HepG2 (cell line): ENCODE data around the gene GLTPD2. TPM values are rescaled to one million over a fixed set of nuclear protein-coding genes. Genes with fewer than 3 reads are reported as not detected.

Experiments used
- CEBPB ChIP-seq: IDR thresholded peaks from 2 replicates; pipeline ENCODE4 v1.6.1; 2011; ENCODE audit warnings: low read depth, low read length, improper control_type of control experiment, borderline replicate concordance
- HBP1 ChIP-seq: IDR thresholded peaks from 2 replicates; pipeline ENCODE4 v1.6.1; 2016; ENCODE audit warnings: low read depth, control low read depth
- HHEX ChIP-seq: IDR thresholded peaks from 2 replicates; pipeline ENCODE4 v1.6.1; 2016; ENCODE audit warnings: control low read depth
- HNRNPH1 ChIP-seq: fragments of 200-400 bp; formaldehyde crosslinking; optimal IDR thresholded peaks from 2 replicates; pipeline ENCODE3; 2017; ENCODE audit warnings: mild to moderate bottlenecking, low read depth, low read length
- HOXA3 ChIP-seq: sonication (generic); formaldehyde crosslinking; IDR thresholded peaks from 2 replicates; pipeline ENCODE4 v1.5.0; 2020; ENCODE audit warnings: missing genetic modification reagents
- IKZF4 ChIP-seq: sonication (generic); formaldehyde crosslinking; IDR thresholded peaks from 2 replicates; pipeline ENCODE4 v1.5.1; 2020; ENCODE audit warnings: borderline replicate concordance, mild to moderate bottlenecking, low read depth, missing genetic modification reagents; ENCODE audit errors: not compliant biosample characterization
- PHF20 ChIP-seq: sonication (generic); formaldehyde crosslinking; IDR thresholded peaks from 2 replicates; pipeline ENCODE4 v1.5.0; 2020; ENCODE audit warnings: mild to moderate bottlenecking, missing genetic modification reagents
- PRMT3 ChIP-seq: sonication (generic); formaldehyde crosslinking; IDR thresholded peaks from 2 replicates; pipeline ENCODE4 v1.8.1; 2022; ENCODE audit warnings: low read depth, mild to moderate bottlenecking, moderate library complexity, missing genetic modification reagents, borderline replicate concordance
- ZFP62 ChIP-seq: sonication (generic); formaldehyde crosslinking; IDR thresholded peaks from 2 replicates; pipeline ENCODE4 v1.4.0; 2020; ENCODE audit warnings: missing genetic modification reagents
- ZNF501 ChIP-seq: sonication (generic); formaldehyde crosslinking; IDR thresholded peaks from 2 replicates; pipeline ENCODE4 v1.5.1; 2020; ENCODE audit warnings: mild to moderate bottlenecking, moderate library complexity, missing genetic modification reagents
- ZNF547 ChIP-seq: sonication (generic); formaldehyde crosslinking; IDR thresholded peaks from 2 replicates; pipeline ENCODE4 v1.5.1; 2020; ENCODE audit warnings: mild to moderate bottlenecking, missing genetic modification reagents
- ZNF773 ChIP-seq: sonication (generic); formaldehyde crosslinking; IDR thresholded peaks from 2 replicates; pipeline ENCODE4 v1.4.0; 2020; ENCODE audit warnings: missing genetic modification reagents, borderline replicate concordance
- ZZZ3 ChIP-seq: sonication (generic); formaldehyde crosslinking; IDR thresholded peaks from 2 replicates; pipeline ENCODE4 v1.4.0; 2020; ENCODE audit warnings: missing genetic modification reagents, mild to moderate bottlenecking, borderline replicate concordance
- polyA plus RNA-seq, 8 experiments: library from polyadenylated mRNA; depleted of rRNA in 3 of 8; stranded (reverse) in 7 of 8; unstranded in 1 of 8; fragments of >200 nt; fragmentation: Illumina TruSeq in 4 of 8; extraction: Trizol in 4 of 8; gene quantifications; 2 replicates each; pipeline versions ENCODE4 v1.2.1 to v1.2.3, GENCODE V29; 2011 to 2016; ENCODE audit warnings: low read depth in 4 of 8, missing spikeins in 1 of 8, mixed read lengths in 1 of 8; ENCODE audit not compliant: insufficient read depth in 1 of 8
- total RNA-seq, 5 experiments: library from RNA; depleted of rRNA; stranded (reverse); fragments of >200 nt; fragmentation: Illumina TruSeq; extraction: Trizol; gene quantifications; 2 replicates each; pipeline ENCODE4 v1.2.3, GENCODE V29; 2016; ENCODE audit warnings: low read depth in 1 of 5
- TF ChIP-seq, protein P1 (sequence below): sonication (generic); formaldehyde crosslinking; IDR thresholded peaks from 2 replicates; pipeline ENCODE4 v1.5.1; 2020; ENCODE audit warnings: missing genetic modification reagents, mild to moderate bottlenecking, borderline replicate concordance
- TF ChIP-seq, protein P2 (sequence below): sonication (generic); formaldehyde crosslinking; IDR thresholded peaks from 2 replicates; pipeline ENCODE4 v1.5.0; 2020; ENCODE audit warnings: missing genetic modification reagents
- TF ChIP-seq, protein P3 (sequence below): sonication (generic); formaldehyde crosslinking; IDR thresholded peaks from 2 replicates; pipeline ENCODE4 v1.4.0; 2020; ENCODE audit warnings: mild to moderate bottlenecking, missing genetic modification reagents
- TF ChIP-seq, protein P4 (sequence below): sonication (generic); formaldehyde crosslinking; IDR thresholded peaks from 2 replicates; pipeline ENCODE4 v1.4.0; 2020; ENCODE audit warnings: missing genetic modification reagents

GLTPD2 gene
- total and polyA plus RNA-seq, 2 of the 13 experiments (the other 11 are each of a cell fraction or from before 2014, with no cell fraction given) = 7.5 to 12.9 TPM

GRCh38 chr17:4739122-4740024 lies 49.4 kb upstream of the GLTPD2 start, which contains the start of the genes CXCL16 and ZMYND15 (continued):
- TF ChIP-seq ZNF773 (CRISPR knock-in tag) = 0 out of 2 replicates have a peak, but pooled peaks have one; percentile 31
- TF ChIP-seq HOXA3 (CRISPR knock-in tag) = peak; percentile 85
- no peak for TF ChIP-seq IKZF4 (CRISPR knock-in tag)
- peak; percentile 39 for TF ChIP-seq ZNF501 (CRISPR knock-in tag)
- TF ChIP-seq, protein P1, sequence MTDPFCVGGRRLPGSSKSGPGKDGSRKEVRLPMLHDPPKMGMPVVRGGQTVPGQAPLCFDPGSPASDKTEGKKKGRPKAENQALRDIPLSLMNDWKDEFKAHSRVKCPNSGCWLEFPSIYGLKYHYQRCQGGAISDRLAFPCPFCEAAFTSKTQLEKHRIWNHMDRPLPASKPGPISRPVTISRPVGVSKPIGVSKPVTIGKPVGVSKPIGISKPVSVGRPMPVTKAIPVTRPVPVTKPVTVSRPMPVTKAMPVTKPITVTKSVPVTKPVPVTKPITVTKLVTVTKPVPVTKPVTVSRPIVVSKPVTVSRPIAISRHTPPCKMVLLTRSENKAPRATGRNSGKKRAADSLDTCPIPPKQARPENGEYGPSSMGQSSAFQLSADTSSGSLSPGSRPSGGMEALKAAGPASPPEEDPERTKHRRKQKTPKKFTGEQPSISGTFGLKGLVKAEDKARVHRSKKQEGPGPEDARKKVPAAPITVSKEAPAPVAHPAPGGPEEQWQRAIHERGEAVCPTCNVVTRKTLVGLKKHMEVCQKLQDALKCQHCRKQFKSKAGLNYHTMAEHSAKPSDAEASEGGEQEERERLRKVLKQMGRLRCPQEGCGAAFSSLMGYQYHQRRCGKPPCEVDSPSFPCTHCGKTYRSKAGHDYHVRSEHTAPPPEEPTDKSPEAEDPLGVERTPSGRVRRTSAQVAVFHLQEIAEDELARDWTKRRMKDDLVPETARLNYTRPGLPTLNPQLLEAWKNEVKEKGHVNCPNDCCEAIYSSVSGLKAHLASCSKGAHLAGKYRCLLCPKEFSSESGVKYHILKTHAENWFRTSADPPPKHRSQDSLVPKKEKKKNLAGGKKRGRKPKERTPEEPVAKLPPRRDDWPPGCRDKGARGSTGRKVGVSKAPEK = 0 out of 2 replicates have a peak, but pooled peaks have one; percentile 24
- TF ChIP-seq, protein P2, sequence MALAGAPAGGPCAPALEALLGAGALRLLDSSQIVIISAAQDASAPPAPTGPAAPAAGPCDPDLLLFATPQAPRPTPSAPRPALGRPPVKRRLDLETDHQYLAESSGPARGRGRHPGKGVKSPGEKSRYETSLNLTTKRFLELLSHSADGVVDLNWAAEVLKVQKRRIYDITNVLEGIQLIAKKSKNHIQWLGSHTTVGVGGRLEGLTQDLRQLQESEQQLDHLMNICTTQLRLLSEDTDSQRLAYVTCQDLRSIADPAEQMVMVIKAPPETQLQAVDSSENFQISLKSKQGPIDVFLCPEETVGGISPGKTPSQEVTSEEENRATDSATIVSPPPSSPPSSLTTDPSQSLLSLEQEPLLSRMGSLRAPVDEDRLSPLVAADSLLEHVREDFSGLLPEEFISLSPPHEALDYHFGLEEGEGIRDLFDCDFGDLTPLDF (CRISPR knock-in tag) = no peak
- TF ChIP-seq, protein P3, sequence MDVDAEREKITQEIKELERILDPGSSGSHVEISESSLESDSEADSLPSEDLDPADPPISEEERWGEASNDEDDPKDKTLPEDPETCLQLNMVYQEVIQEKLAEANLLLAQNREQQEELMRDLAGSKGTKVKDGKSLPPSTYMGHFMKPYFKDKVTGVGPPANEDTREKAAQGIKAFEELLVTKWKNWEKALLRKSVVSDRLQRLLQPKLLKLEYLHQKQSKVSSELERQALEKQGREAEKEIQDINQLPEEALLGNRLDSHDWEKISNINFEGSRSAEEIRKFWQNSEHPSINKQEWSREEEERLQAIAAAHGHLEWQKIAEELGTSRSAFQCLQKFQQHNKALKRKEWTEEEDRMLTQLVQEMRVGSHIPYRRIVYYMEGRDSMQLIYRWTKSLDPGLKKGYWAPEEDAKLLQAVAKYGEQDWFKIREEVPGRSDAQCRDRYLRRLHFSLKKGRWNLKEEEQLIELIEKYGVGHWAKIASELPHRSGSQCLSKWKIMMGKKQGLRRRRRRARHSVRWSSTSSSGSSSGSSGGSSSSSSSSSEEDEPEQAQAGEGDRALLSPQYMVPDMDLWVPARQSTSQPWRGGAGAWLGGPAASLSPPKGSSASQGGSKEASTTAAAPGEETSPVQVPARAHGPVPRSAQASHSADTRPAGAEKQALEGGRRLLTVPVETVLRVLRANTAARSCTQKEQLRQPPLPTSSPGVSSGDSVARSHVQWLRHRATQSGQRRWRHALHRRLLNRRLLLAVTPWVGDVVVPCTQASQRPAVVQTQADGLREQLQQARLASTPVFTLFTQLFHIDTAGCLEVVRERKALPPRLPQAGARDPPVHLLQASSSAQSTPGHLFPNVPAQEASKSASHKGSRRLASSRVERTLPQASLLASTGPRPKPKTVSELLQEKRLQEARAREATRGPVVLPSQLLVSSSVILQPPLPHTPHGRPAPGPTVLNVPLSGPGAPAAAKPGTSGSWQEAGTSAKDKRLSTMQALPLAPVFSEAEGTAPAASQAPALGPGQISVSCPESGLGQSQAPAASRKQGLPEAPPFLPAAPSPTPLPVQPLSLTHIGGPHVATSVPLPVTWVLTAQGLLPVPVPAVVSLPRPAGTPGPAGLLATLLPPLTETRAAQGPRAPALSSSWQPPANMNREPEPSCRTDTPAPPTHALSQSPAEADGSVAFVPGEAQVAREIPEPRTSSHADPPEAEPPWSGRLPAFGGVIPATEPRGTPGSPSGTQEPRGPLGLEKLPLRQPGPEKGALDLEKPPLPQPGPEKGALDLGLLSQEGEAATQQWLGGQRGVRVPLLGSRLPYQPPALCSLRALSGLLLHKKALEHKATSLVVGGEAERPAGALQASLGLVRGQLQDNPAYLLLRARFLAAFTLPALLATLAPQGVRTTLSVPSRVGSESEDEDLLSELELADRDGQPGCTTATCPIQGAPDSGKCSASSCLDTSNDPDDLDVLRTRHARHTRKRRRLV (CRISPR knock-in tag) = no peak
- TF ChIP-seq HNRNPH1 = no peak
- TF ChIP-seq HBP1 (CRISPR knock-in tag) = no peak
- TF ChIP-seq, protein P4, sequence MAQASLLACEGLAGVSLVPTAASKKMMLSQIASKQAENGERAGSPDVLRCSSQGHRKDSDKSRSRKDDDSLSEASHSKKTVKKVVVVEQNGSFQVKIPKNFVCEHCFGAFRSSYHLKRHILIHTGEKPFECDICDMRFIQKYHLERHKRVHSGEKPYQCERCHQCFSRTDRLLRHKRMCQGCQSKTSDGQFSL (CRISPR knock-in tag) = no peak
- TF ChIP-seq ZZZ3 (CRISPR knock-in tag) = peak; percentile 89; the same call in 1 of the 2 replicates
- no peak for TF ChIP-seq PRMT3 (CRISPR knock-in tag)
- 0 out of 2 replicates have a peak, but pooled peaks have one; percentile 16 for TF ChIP-seq PHF20
- TF ChIP-seq ZFP62 (CRISPR knock-in tag) = no peak
- TF ChIP-seq CEBPB = no peak
- no peak for TF ChIP-seq ZNF547 (CRISPR knock-in tag)
- TF ChIP-seq HHEX = no peak
